ENCODE data around the gene DIPK1A. TPM values are rescaled to one million over a fixed set of nuclear protein-coding genes. Genes with fewer than 3 reads are reported as not detected.

DIPK1A gene
- total RNA-seq, 1 experiment from 2014 or later = 12.4 TPM

DNA sequence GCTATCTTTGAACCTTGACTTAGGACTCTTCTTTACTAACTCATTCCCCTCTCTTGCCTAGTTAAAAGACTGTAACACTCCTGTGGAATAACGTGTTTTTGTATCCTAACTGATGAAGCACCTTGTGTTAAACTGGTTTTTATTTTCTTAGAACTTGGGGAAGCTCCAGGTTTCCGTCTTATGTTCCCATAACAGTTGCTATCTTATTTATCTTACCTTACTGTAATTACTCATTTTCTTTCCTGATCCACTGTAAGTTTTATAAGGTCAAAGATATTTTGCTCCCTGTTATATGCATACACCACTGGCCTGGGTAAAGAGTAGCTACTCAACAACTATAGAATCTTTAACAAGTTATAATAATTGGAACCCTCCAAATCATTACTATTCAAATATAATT, 86.3 kb downstream of the DIPK1A start:
- DNase-seq (ENCODE audit: low read depth, low spot score) = no peak

DNA sequence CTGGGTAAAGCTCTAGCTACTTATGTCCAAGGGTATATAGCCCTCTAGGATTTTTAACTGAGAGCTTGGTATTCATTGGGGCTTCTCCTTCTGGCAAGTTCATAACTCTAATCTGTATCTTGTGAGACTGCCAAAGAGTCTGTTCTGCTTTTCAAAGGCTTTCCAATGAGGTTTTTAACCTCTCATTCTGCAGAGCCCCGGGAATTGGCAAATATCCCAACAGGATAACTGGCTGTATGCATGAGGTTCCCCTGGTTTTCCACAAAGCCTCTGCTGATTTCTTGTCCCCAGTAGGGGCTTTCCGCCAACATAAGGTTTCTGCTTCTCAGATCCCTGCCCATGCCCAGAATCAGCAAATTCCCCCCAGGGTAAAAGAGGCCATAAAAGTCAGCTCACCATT, 88.5 kb downstream of the DIPK1A start:
- in situ Hi-C loops (cut with HindIII; ENCODE audit: low pct_unique_long_range_greater_than_20kb, low sequenced_read_pairs) = no loop called here
- DNase-seq (ENCODE audit: low read depth, low spot score) = no peak

More for the DNA sequence above, 86.3 kb downstream of the DIPK1A start:
- in situ Hi-C loops (cut with HindIII; ENCODE audit: low pct_unique_long_range_greater_than_20kb, low sequenced_read_pairs) = no loop called here

DNA sequence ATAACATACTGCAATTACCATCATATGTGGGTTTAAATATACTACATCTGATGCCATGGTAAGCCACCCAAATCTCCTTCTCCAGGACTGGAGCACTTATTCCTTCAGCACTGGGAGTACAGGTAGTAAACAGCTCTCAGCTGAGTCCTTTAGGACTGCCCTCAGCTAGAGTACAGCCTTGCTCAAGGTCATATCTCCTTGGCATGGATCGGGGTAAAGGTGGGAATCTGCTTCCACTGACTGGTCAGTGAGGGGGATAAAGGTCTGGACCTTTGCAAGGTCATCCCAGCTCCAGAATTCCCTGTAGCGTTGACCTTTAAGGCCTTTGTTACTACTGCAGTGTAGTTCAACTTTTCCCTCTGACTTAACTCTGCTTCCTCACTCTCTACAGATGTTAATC, 90.7 kb downstream of the DIPK1A start:
- in situ Hi-C loops (cut with HindIII; ENCODE audit: low pct_unique_long_range_greater_than_20kb, low sequenced_read_pairs) = no loop called here
- DNase-seq (ENCODE audit: low read depth, low spot score) = no peak

DNA sequence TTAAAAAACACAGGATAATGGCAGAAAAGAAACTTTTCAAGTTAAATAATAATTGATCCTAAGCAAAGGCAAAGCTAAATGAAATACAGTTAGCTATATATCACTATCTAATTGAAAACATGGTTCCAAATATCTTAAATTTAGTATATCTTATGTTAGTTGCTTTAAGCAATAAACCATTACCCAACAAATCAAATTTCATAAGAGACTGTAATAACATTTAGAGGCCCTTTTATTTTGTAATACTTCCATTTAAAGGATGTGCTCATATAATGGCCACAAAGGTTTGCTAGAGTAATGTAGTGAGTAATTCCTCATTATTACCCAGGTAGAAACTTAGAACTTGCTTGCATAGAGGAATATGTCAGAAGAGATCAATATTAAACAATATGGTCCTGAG, 97.1 kb downstream of the DIPK1A start:
- in situ Hi-C loops (cut with HindIII; ENCODE audit: low pct_unique_long_range_greater_than_20kb, low sequenced_read_pairs) = no loop called here
- DNase-seq (ENCODE audit: low read depth, low spot score) = no peak

DNA sequence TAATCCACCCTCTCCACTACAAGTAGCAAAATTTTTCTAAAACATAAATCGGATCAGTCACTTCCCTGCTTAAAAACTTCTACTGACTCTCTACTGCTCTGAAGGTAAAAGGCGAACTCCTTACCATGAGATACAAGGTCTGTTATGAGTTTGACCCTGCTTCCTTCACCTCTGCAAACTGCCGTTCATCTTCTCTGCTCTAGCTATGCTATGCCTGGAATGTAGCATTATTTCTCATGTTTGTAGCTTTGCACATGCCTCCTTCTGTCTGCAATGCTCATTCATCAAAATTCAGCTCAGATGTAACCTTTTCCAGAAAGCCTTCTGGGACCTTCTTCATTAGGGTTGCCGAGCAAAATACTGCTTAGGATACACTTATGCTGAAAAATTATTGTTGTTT, 98.7 kb downstream of the DIPK1A start:
- DNase-seq (ENCODE audit: low read depth, low spot score) = no peak
- in situ Hi-C loops (cut with HindIII; ENCODE audit: low pct_unique_long_range_greater_than_20kb, low sequenced_read_pairs) = no loop called here

DNA sequence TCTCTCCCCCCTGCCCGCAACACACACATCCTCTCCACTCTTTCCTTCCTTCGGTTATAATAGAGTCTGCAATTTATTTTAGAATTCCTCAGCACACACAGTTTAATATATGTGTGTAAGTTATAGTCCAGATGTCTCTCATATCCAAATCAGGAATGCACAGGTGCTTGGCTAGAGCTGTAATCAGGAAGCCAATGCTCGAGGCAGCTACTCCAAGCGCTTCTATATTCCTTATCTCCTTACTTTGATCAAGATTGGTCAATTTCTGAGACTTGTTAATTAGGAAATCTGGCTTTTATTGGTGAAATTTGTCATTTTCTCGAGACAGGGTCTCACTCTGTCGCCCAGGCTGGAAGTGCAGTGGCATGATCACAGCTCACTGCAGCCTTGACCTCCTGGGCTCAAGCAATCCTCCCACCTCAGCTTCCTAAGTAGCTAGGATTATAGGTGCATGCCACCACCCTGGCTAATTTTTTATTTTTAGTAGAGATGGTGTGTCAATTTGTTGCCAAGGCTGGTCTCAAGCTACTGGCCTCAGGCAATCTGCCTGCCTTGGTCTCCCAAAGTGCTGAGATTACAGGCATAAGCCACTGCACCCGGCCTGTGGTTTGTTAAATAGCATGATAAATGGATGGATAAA, 101.7 kb downstream of the DIPK1A start:
- in situ Hi-C loops (cut with HindIII; ENCODE audit: low pct_unique_long_range_greater_than_20kb, low sequenced_read_pairs) = no loop called here

DNA sequence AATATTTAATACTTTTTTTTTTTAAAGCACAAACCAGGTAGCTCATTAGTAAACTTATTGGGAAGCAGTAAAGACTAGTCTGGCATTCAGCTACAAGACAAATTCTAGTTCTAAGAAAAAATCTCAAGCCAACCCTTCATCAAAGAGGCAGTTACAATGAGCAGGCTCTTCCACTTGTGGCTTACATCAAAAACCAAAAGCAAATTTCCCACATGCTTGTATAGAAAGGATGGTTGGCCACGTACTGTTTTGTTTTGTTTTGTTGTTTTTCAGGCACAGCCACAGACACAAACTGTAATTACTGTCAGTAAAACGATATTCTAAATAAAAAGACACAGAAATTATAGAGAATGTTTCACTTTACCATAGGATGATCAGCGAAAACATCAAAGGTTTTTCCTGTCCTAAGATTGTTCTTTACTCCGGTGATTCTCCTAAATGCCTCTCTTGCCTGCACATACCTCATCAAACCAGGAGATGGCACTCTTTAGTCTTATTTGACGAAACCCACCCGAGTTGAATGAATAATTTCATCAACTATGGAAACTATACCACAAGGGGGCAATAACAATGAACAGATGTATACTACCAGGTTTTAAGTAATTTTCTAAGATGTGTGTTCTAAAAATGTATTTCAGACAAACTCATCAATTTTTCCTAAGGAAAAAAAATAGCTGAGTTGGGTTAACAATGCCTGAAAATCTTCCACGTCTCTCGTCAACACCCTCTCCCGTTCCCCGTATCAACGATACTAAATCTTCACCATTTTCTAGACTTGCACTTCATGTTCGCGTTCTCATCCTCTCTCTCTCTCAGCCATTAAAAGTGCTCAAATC, 102.5 kb downstream of the DIPK1A start:
- DNase-seq (ENCODE audit: low read depth, low spot score) = peak; percentile 86
- in situ Hi-C loops (cut with HindIII; ENCODE audit: low pct_unique_long_range_greater_than_20kb, low sequenced_read_pairs) = no loop called here

More for the DNA sequence above, 101.7 kb downstream of the DIPK1A start:
- DNase-seq (ENCODE audit: low read depth, low spot score) = no peak

DNA sequence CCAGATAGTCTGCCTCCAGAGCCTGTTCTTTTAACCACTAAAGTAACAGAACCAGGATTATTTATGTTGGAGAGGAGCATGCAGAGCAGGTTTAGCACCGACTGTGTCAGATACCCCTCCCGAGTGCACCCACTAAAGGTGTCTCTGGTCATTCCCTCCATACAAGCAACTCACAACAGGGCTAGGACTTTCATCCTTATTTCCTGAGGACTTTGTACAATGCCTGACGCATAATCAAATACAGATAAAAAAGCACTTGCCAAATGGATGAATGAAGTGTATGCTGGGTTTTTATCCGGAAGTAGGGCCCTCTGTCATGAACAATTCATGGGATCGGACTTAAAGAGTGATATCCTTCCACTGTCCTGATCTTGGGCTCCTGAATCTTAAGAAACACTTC, 103.4 kb downstream of the DIPK1A start:
- no peak for DNase-seq (ENCODE audit: low read depth, low spot score)
- in situ Hi-C loops (cut with HindIII; ENCODE audit: low pct_unique_long_range_greater_than_20kb, low sequenced_read_pairs) = no loop called here

DNA sequence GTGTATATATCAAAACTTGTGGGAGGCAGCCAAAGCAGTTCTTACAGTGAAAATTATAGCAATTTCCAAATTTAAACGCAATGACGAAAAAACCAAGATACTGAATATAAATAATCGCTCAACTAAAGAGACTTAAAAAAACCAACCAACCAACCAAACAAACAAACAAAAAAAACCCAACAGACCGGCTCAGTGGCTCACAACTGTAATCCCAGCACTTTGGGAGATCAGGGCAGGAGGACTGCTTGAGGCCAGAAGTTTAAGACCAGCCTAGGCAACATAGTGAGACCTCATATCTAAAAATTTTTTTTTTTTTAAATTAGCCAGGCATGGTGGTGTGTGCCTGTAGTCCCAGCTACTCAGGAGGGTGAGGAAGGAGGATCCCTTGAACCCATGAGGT, 106.0 kb downstream of the DIPK1A start:
- DNase-seq (ENCODE audit: low read depth, low spot score) = no peak
- in situ Hi-C loops (cut with HindIII; ENCODE audit: low pct_unique_long_range_greater_than_20kb, low sequenced_read_pairs) = no loop called here

DNA sequence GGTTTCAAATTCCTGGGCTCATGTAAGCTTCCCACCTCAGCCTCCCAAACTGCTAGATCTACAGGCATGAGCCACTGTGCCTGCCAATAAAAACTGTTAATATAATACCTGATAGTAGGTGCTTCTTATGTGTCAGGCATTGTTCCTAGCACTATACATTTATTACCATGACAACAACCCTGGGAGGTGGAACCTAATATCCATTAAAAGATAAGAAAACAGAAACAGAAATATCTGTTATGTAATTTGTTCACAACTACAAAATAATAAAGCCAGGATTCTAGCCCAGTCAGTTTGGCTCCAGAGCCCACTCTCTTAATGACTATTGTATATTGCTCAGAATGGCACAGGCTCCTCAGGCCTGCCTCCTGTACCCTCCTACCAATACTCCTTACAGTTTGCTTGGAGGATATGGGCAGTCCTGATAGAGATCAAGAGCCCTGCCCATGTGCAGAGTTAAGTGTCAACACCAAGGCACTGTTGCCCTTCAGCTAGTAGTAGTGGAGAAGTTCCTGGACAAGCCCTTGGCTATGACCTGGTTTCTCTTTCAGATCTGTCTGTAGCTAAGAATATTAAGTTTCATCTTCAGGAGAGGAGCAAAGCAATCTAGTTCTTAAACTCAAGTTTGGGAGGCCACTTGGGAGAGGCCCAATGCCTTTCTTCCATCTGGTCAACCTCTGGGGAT, 107.0 kb downstream of the DIPK1A start:
- in situ Hi-C loops (cut with HindIII; ENCODE audit: low pct_unique_long_range_greater_than_20kb, low sequenced_read_pairs) = no loop called here
- DNase-seq (ENCODE audit: low read depth, low spot score) = no peak

DNA sequence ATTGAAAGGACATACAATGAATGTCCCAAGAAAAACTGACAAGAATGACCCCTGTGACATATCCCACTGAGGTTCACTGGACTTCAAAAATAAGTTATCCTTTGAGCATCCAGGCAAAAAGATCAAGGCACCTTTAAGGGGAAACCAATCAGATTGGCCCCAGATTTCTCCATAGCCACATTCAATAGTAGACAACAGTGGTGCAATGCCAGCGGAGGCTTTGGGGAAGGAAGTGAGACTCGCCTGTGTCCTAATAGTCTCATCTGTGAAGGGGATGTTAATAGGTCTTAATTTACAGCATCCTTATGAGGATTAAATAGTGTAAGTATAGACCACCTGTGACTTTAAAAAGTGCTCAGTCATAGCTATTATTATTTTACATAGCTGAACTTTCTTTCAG, 108.0 kb downstream of the DIPK1A start:
- DNase-seq (ENCODE audit: low read depth, low spot score) = no peak
- in situ Hi-C loops (cut with HindIII; ENCODE audit: low pct_unique_long_range_greater_than_20kb, low sequenced_read_pairs) = no loop called here

DNA sequence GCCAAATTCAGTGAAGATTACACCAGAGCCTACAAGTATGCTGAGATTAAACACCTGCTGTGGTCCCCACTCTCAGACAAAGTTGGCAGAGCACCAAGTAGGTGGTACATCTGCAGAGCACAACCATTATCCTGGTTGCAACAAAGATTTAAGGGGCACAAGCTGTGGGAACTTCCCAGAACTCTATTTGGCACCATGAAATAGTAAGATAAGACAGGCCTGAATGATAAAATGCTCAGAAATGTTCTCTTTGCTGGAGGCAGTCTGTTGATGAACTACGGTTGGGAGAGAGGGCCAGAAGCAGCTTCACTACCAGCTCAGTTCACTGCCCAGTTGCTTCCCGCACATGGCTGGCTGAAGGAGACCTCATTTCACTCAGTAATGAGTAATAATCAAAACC, 109.5 kb downstream of the DIPK1A start:
- in situ Hi-C loops (cut with HindIII; ENCODE audit: low pct_unique_long_range_greater_than_20kb, low sequenced_read_pairs) = no loop called here
- DNase-seq (ENCODE audit: low read depth, low spot score) = no peak

DNA sequence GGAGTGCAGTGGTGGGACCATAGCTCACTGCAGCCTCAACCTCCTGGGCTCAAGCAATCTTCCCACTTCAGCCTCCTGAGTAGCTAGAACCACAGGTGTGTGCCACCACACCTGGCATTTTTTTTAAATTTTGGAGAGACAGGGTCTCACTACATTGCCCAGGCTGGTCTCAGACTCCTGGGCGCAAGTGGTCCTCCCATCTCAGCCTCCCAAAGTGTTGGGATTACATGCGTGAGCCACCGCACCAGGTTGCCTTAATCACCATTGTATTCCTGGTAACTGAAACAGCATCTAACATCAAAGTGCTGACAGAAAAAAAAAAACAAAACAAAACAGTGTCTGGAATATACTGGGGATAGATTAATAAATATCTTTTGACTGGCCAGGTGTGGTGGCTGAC, 111.2 kb downstream of the DIPK1A start:
- DNase-seq (ENCODE audit: low read depth, low spot score) = no peak
- in situ Hi-C loops (cut with HindIII; ENCODE audit: low pct_unique_long_range_greater_than_20kb, low sequenced_read_pairs) = no loop called here

DNA sequence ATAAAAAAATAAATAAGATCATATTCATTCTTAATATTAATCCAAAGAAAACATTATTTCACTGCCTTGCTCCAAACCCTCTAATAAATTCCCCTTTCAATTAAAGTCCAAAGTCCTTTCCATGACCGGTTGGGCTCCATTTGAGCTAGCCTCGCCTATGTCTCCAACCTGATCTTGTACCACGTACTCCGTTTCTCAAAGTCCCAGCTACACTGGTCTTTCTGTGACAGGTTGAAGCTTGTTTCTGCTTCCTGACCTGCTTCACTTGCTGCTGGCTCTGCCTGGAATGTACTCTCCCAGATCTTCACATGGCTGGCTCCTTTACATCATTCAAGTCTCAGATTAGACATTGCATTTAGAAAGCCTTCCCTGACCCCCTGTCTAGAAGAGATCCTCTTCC, 113.1 kb downstream of the DIPK1A start:
- in situ Hi-C loops (cut with HindIII; ENCODE audit: low pct_unique_long_range_greater_than_20kb, low sequenced_read_pairs) = no loop called here
- DNase-seq (ENCODE audit: low read depth, low spot score) = no peak

DNA sequence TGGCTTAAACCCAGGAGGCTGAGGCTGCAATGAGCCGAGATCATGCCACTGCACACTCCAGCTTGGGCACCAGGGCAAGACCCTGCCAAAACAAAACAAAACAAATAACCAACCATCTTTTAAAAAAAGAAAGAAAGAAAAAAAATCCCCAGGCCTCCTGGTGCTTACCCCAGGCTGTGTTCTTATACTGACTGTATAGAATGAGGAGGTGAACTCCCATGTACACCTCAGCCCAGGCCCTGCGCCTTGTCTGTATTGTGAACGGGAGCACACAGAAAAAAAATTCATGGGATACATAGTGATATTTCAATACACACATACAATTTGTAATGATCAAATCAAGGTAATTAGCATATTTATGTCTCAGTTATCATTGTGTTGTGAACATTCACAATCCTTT, 115.4 kb downstream of the DIPK1A start:
- in situ Hi-C loops (cut with HindIII; ENCODE audit: low pct_unique_long_range_greater_than_20kb, low sequenced_read_pairs) = no loop called here
- no peak for DNase-seq (ENCODE audit: low read depth, low spot score)

DNA sequence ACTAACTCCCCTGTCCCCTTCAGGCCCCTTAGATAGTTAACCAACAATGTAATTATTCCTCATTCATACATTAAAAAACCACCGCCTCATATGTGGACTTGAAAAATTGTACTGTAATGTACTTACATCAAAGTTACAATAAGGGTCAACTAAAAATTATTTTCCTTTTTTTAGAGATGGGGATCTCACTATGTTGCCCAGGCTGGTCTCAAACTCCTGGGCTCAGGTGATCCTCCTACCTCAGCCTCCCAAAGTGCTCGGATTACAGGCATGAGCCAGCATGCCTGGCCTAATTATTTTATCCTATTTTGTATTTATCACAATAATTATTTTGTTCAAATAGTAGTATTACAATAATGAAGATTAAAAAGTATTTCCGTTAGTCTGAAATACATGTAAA, 116.8 kb downstream of the DIPK1A start:
- in situ Hi-C loops (cut with HindIII; ENCODE audit: low pct_unique_long_range_greater_than_20kb, low sequenced_read_pairs) = no loop called here

DNA sequence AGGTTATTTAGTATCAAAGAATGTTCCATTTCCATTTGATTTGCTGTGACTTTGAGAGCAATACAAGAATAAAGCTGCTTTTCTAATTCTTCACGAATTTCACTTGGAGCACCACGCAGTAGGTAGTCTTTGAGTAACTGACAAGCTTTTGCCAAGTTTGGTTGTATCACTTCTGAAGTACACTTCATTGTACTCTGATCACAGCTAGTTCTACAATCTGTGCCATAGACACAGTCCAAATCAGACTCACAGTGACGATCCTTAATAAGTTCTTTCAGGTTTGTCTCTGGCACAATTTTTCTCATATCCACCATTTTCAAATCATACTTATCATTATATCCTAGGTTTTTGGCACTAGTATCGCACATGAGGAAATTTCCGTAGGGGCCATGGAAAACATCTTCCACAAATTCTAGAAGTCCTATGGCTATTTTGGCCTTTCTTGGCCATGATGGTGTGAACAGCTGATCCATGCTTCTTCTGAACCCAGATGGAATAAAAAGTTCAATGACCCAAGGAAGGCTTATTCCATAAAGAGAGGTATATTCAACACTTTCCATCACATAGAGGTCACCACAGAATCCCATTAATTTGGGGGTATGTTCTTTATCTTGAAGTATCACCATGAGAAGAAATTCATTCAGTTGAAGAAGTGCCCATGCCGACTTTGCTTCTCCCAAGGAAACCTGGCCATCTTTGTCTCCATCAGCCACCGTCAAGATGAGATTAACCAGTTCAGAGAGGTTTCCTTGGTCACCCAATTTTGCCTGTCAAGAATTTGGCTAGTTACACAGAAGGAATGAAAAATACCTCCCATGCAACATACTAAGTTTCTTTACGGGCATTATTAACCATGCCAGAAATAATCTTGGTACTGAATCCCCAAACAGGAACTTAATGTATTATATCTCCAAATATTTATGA, 117.6 kb downstream of the DIPK1A start:
- in situ Hi-C loops (cut with HindIII; ENCODE audit: low pct_unique_long_range_greater_than_20kb, low sequenced_read_pairs) = no loop called here
- no peak for DNase-seq (ENCODE audit: low read depth, low spot score)

More for the DNA sequence above, 116.8 kb downstream of the DIPK1A start:
- DNase-seq (ENCODE audit: low read depth, low spot score) = no peak

DNA sequence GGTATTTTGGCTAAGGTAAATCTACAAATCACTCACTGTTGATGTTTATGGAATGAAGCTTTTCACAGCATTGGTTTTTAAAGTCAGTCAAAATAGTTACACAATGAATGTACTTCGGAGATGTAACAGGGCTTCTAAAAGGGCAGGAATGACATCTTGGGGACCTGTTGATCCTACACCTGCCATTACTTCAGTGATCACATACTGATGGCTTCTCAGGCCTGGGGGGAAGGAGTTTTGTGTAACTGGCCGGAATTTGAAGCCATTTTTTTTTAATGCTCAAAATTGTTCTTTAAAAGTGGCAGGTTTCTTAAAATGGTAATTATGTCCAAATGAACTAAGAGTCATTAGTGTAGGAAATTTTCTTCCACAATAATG, 118.2 kb downstream of the DIPK1A start:
- no peak for DNase-seq (ENCODE audit: low read depth, low spot score)
- in situ Hi-C loops (cut with HindIII; ENCODE audit: low pct_unique_long_range_greater_than_20kb, low sequenced_read_pairs) = no loop called here
